Measurements from ENCODE around the gene CLPTM1L.
"Not testable (repeated sequence)": the region's sequence is repeated elsewhere in the genome, so short reads cannot be mapped to it uniquely, and the experiment has no call there.

Gene CLPTM1L

GRCh38 chr5:1362242-1363015 lies 17.5 kb upstream of the CLPTM1L start:
- DNase-seq: no peak

GRCh38 chr5:1360861-1361260 lies 16.0 kb upstream of the CLPTM1L start:
- no peak for DNase-seq

- not testable (repeated sequence) for DNase-seq
Measured at GRCh38 chr5:1360367-1360766, 15.5 kb upstream of the CLPTM1L start.

GRCh38 chr5:1359713-1360112 lies 14.8 kb upstream of the CLPTM1L start:
- DNase-seq: no peak

GRCh38 chr5:1359031-1359645 lies 14.2 kb upstream of the CLPTM1L start:
- DNase-seq: no peak

GRCh38 chr5:1358726-1359025 lies 13.8 kb upstream of the CLPTM1L start:
- no peak for DNase-seq

GRCh38 chr5:1357946-1358725 lies 13.2 kb upstream of the CLPTM1L start:
- DNase-seq: no peak

GRCh38 chr5:1356873-1357787 lies 12.2 kb upstream of the CLPTM1L start:
- no peak for DNase-seq

GRCh38 chr5:1354576-1354975 lies 9.7 kb upstream of the CLPTM1L start:
- no peak for DNase-seq

GRCh38 chr5:1352231-1353219 lies 7.6 kb upstream of the CLPTM1L start:
- no peak for DNase-seq

GRCh38 chr5:1351156-1351555 lies 6.3 kb upstream of the CLPTM1L start:
- DNase-seq: peak in 21 of 51 donors; percentile 6 to 74 (median 43)

GRCh38 chr5:1349246-1349645 lies 4.3 kb upstream of the CLPTM1L start:
- DNase-seq: no peak

- DNase-seq: no peak
Measured at GRCh38 chr5:1348986-1349245, 4.0 kb upstream of the CLPTM1L start.

GRCh38 chr5:1347571-1347970 lies 2.7 kb upstream of the CLPTM1L start:
- DNase-seq: no peak

GRCh38 chr5:1346627-1347440 lies 1.9 kb upstream of the CLPTM1L start:
- DNase-seq: no peak

GRCh38 chr5:1345876-1346626 lies 1.2 kb upstream of the CLPTM1L start:
- DNase-seq: no peak

- DNase-seq: peak in 3 of 51 donors; percentile 36 to 42 (median 41)
Measured at GRCh38 chr5:1343931-1344901, 683 bp downstream of the CLPTM1L start.

GRCh38 chr5:1343315-1343751 lies 1.6 kb downstream of the CLPTM1L start:
- no peak for DNase-seq
